ENCODE results near the gene APOBEC3H. TPM values are rescaled to one million over a fixed set of nuclear protein-coding genes. Genes with fewer than 3 reads are reported as not detected.

Gene APOBEC3H
- total and polyA plus RNA-seq, 9 of the 15 experiments (the other 6 are each of a cell fraction or from before 2014, with no cell fraction given), result 0.10 to 0.21 TPM; not detected in 7

- TF ChIP-seq REST (IDR thresholded peaks at IDR 0.05; ENCODE audit: borderline replicate concordance), result no peak
- TF ChIP-seq REST (CRISPR knock-in tag; IDR thresholded peaks at IDR 0.05; ENCODE audit: low read depth), result no peak
- no peak for TF ChIP-seq MYNN (IDR thresholded peaks at IDR 0.05)
- TF ChIP-seq MYNN (CRISPR knock-in tag; IDR thresholded peaks at IDR 0.05), result no peak
These were observed 36.8 kb downstream of the APOBEC3H start (continued) for GRCh38 chr22:39133871-39134270.

Data from K562 (cell line).